Right kidney (tissue), 1 donor: ENCODE results near the gene C1orf159.
"Not testable (repeated sequence)": the region's sequence is repeated elsewhere in the genome, so short reads cannot be mapped to it uniquely, and the experiment has no call there.

ENCODE experiments used
- DNase-seq: peaks from one replicate; pipeline ENCODE4 v3.0.0-alpha.2; 2016

Gene C1orf159

GRCh38 chr1:1081311-1082238 is 34.3 kb downstream of the C1orf159 start:
- DNase-seq = peak; percentile 7

DNA sequence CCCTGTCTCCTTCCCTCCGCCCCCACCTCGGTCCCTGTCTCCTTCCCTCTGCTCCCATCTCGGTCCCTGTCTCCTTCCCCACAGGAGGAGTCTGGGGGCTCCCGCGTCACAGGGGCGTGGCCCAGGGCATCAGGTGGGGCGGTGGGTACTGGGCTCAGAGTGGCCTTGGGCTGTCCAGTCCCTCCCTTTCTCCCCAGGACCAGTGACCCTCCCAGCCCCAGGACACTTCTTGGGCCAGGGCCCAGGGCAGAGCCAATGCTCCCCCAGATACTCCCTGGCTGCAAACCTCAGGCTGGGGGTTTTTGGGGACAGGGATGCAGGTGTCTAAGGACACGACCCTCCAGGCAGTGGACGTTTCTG is 35.0 kb downstream of the C1orf159 start:
- DNase-seq = no peak

DNA sequence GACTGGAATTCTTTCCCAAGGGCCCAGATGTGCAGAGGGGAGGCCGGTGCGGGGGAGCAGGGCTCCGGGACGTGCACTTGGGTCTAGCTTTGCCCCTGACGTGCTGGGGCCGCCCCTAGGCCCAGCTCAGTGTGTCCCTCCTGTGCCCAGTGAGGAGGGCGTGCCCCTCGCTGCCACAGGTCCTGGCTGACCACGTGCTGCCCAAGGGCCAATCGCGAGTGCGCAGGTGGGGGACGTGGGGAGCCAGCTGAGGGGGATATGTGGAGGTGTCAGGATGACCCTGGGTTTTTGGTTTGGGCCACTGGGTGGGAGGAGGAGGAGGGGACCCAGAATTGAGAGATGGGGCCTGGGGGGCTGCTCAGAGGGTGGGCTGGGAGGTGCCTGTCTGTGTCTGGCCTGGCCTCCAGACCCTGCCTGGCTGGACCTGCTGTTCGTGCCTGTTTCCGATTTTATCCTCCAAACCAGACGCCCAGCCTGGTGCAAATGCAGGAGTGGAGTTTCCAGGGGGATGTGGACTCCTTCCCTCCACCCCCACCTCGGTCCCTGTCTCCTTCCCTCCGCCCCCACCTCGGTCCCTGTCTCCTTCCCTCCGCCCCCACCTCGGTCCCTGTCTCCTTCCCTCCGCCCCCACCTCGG is 35.6 kb downstream of the C1orf159 start:
- peak; percentile 75 for DNase-seq

DNA sequence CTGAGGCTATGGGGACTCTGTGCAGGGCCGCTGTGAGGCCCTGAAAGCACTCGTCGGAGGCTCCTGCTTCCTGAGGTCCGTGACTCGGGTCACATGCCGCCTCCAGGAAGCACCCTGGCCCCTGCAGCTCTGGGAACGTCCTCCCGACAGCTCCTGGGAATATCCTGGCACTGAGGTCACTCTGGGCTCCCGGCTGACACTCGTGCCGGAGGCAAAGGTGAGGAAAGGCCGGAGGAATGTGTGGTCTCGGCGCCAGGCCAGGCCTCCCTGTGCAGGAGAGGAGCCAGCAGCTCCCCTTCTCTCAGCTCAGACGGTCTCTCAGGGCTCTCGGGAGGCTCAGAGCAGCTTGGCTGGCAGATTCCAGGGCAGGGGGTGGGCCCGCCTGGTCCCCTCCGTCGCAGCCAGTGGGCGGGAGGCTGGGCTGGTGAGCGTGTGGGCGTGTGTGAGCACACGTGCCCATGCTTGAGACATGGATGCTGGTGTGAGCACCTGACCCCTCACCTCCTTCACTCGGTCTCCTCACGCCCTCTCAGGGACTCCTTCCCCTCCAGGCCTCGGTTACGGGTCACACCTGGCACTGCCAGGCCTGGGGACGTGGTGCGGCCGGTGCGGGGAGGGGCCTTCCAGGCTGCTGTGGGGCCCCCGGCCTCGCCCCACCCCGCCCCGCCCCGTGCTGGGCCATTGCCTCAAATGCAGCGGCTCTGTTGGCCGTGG is 36.3 kb downstream of the C1orf159 start:
- DNase-seq = peak; percentile 83

GRCh38 chr1:1077396-1077795 is 38.5 kb downstream of the C1orf159 start:
- not testable (repeated sequence) for DNase-seq

DNA sequence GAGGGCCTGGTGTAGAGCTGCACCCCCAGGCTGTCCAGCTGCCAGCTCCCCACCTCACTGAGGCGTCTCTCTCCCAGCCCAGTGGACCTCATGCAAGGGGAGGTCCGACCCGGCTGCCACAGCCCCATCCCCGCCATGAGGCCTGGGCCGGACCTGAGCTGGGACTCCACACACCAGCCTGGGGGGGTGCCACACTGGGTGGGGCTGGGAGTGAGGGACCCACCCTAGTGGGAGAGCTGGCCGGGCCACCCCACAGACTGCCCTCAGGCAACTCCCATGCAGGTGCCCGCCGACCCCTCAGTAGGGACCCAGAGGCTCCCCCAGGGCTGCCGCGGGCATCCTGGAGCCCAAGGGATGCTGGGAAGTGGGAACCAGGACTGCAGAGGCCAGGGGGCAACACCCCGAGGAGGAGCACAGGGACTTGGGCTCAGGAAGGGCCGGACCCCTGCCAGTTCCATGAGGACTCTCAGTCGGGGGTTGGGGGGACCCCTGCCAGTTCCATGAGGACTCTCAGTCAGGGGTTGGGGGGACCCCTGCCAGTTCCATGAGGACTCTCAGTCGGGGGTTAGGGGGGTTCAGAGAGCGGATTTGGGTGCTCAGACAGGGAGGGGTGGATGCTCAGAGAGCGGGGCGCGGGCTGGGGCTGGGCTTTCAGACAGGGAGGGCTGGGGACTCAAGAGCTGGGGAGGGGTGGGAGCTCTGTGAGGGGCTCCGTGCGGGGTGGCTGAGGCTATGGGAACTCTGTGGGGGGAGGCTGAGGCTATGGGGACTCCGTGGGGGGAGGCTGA is 40.5 kb downstream of the C1orf159 start:
- no peak for DNase-seq

DNA sequence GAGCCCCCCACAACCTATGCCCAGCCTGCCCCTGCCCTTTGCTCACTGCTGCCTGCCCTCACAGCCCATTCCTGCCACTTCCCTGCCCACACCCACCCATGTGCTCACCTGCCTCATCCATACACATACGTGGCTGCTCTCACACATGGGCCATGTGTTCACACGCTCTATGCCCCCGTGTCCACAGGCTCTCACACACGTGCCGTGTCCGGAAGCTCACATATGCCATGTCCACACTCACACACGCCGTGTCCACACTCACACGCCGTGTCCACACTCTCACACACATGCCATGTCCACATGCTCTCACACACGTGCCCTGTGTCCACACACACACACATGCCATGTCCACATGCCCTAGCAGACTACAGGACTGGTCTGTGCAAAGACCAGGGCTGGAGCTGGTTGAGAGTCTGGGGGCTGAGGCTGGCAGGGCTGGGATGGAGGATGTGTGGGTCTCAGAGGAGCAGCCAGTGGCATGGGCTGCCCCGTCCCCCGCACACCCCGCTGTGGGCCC is 41.2 kb downstream of the C1orf159 start:
- no peak for DNase-seq

DNA sequence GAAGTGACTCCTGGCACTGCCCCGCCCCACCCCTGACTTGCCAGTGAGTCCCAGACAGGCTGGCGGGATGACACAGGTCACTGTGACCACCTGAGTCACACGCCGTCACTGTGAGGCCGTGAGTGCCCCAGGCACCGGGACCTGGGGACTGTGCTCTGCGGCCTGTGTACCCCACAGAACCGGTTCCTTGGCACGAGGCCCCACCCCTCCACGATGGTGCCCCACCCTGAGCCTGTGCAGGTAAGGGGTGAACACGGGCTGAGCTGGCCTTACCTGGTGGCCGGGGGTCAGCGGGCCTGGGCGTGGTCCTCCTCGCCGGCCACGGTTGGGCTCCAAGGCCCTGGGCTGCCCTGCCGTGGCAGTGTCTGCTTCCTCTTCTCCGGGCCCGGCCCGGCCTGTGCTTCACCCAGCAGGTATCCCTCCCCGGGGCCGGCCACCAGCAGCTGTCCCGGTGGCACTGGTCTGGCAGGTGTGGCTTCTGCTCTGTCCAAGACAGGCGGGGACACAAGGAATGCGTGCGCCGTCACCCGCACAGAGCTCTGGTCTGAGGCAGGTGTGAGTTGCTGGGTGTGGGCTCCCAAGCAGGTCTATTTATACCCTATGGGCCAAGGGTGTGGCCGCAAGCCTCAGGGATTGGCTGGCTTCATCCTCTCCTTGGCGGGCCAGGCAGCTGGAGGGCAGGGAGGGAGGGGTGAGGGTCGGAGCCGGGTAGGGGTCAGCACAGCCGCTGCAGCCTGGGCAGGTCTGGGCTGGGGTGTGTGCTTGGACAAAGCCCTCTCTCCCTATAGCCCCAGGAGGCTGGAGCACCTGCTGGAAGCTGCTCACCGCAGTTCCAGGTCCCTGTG is 41.9 kb downstream of the C1orf159 start, which contains the start of gene RNF223:
Gene RNF223, minus strand, starts transcription at position 564 of the 845 bp plus-strand sequence. CDS start 1,740 bp downstream, outside the sequence.
- no peak for DNase-seq

GRCh38 chr1:1072849-1073742 is 42.8 kb downstream of the C1orf159 start:
- no peak for DNase-seq

DNA sequence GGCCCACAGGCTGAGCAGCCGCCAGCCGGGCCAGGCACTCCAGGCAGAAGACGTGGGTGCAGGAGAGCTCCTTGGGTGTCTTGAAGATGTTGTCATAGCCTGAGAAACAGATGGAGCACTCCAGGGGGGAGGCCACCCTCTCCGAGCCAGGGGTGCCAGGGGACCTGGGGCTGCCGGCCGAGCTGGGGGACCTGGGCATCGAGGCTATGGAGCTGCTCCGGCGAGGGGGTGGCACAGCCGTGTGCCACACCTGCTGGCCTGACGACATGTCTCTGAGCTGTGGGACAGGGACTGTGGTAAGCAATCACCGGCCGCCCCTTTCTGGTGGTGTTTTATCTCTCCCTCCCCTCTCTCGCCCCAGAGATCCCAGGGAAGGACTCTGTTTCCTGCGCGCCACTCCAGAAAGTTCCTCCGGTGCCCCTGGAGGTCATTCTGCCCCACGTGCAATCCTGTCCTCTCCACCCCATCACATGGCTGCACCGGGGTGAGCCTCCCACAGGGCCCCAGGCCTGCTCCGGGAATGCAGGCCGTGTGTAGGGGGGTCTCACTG is 43.5 kb downstream of the C1orf159 start:
- DNase-seq = no peak

DNA sequence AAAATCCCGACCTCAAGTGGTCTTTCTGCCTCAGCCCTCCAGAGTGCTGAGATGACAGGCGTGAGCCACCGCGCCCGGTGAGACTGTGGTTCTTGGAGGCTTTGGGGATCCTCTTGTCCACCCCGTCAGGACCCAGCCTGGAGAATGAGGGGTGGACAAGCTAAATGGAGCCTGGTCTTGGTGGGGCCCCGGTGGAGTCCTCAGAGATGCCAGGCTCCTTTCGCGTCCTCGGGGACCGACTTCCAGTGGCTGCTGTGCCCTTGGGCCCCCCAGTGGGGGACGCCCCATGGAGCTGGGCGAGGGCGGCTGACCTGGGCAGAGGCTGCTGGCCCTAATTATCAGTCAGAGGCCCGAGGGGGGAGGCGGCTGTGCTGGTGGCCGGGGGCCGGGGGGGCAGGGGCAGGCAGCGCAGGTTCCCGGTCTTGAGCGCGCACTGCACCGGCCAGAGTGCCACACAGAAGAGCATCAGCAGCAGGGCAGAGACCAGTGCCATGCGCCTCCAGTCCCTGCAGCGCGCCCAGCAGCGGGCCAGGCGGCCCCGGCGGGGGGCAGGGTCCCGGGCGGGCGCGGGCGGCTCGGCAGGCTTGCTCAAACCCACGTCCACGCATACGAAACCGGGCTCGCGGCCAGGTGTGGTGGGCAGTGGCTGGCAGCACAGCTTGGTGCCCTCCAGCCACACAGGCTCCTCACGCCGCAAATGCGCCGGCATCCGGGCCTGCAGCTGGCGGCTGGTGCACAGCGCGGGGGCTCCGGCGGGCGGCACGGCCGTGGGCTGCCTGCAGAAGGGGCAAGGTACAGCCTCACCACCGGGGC is 44.2 kb downstream of the C1orf159 start:
- no peak for DNase-seq

DNA sequence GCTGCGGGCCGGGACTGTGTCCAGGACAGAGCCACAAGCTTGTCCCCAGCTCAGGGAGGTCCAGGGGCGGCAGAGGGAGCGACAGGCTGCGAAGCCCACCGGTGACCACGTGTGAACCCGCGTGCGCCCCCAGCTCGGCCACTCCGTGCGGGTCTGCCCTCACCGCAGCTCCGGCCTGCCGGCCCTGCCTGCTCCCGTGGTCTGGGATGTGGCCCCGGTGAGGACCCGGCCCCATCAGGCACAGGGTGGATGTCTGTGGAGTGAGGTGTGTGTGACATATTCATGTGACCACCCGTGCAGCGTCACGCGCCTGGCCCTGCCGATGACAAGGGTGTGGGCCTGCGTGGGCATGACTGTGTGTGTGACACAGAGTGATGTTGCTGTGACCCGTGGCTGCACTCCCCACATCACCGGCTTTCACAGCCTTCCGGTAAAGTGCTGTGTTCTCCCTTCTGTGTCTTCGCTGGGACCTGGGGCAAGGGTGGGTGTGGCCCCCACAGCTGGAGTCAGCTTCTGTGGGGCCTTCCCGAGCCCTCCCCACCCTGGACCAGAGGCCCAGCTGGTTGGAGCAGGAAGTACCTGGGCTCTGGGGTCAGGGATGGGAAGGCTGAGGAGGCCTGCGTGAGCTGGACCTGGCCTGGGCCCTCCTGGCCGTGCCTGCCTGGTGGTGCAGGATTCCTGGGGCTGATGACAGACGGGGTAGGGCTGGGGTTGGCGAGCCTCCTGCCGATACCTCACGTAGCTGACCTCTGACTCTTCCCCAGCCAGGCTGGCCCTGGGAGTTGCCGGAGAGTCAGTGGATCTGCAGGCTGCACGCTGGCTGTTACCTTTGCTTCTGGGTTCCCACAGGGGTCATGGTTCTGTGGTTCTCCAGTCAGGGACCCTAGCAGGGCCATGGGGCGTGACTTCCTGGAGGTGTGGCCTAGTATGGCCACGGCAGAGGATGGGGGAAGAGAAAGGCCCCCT is 45.9 kb downstream of the C1orf159 start:
- DNase-seq = peak; percentile 61

- DNase-seq = peak; percentile 90
These were observed 46.7 kb downstream of the C1orf159 start for GRCh38 chr1:1069056-1069710.

DNA sequence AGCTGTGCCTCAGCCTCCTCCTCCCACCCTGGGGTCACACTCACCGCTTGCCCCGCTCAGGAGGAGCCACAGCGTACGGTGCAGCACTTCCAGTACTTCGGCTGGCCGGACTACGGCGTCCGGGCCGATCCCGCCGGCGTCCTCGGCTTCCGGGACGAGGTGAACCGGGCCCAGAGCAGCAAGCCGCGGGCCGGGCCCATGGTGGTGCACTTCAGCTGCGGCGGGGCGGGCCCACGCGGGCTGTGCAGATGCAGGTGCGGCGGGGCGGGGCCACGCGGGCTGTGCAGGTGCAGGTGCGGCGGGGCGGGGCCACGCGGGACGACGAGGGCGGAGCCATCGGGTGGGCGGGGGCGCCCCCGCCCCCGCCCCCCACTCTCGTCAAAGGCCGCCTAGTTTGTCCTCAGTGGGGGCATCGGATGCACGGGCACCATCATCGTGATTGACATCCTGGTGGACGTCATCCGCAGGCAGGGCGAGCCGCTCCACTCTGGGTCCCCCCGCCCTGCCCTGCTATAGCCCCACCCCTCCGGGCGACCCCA is 47.3 kb downstream of the C1orf159 start:
- DNase-seq = peak; percentile 70

GRCh38 chr1:1067860-1068516 is 47.9 kb downstream of the C1orf159 start:
- DNase-seq = peak; percentile 48

DNA sequence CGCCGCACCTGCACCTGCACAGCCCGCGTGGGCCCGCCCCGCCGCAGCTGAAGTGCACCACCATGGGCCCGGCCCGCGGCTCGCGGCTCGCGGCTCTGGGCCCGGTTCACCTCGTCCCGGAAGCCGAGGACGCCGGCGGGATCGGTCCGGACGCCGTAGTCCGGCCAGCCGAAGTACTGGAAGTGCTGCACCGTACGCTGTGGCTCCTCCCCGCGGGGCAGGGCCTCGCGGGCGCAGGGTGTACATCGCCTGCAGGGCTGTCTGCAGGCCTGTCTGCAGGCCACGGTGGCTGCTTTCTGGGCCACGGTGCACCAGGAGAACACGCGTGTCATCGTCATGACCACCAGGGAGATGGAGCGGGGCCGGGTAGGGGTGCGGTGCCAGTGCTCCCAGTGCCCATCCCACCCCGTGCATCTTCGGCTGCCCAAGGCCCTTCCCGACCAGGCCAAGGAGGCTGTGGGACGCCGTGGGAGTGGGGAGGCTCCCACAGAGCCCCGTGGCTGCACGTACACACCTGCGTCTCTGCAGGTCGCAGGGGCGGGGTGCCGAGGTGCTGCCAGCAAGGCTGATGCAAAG is 48.5 kb downstream of the C1orf159 start:
- DNase-seq = no peak
